Cardiac muscle cell (in vitro differentiated cells and primary cell): ENCODE data around the gene LAPTM4A. TPM values are rescaled to one million over a fixed set of nuclear protein-coding genes. Genes with fewer than 3 reads are reported as not detected.

Experiments
- DNase-seq, 2 donors: peaks; one replicate each; pipeline versions ENCODE4 v3.0.0 to v3.0.0-alpha.2; 2010 to 2017; ENCODE audit warnings: low read depth in 1 of 2, low spot score in 1 of 2
- H3K27ac ChIP-seq: fragments of 200-600 bp; sonication (generic); 2 replicates; pipeline ENCODE4 v1.5.1; 2016
- H3K27me3 ChIP-seq: fragments of 200-600 bp; sonication (generic); 2 replicates; pipeline ENCODE4 v1.6.0; 2016; ENCODE audit warnings: control low read depth
- H3K36me3 ChIP-seq: fragments of 200-600 bp; sonication (generic); 2 replicates; pipeline ENCODE4 v1.5.1; 2016; ENCODE audit warnings: control low read depth
- H3K4me1 ChIP-seq: fragments of 200-600 bp; sonication (generic); 2 replicates; pipeline ENCODE4 v1.8.1; 2017; ENCODE audit warnings: low read depth, mild to moderate bottlenecking, mixed run types
- H3K4me3 ChIP-seq: fragments of 200-600 bp; sonication (generic); 2 replicates; pipeline ENCODE4 v1.5.1; 2016; ENCODE audit warnings: mild to moderate bottlenecking
- H3K9me3 ChIP-seq: fragments of 200-600 bp; sonication (generic); 2 replicates; pipeline ENCODE4 v1.5.1; 2017; ENCODE audit warnings: low read depth, mild to moderate bottlenecking, control low read depth
- CTCF ChIP-seq: IDR thresholded peaks from 2 replicates; pipeline ENCODE4 v1.5.1; 2012; ENCODE audit warnings: low read depth, mild to moderate bottlenecking, low read length
- polyA plus RNA-seq: library from polyadenylated mRNA; unstranded; fragments of >200 nt; fragmentation: Nextera tagmentation; extraction: Ambion mirVana; gene quantifications from 2 replicates; pipeline ENCODE4 v1.2.1, GENCODE V29; 2016
- total RNA-seq: library from RNA; depleted of rRNA; stranded (reverse); fragments of >200 nt; gene quantifications from 2 replicates; pipeline ENCODE4 v1.2.3, GENCODE V29; 2016

The LAPTM4A gene
- total and polyA plus RNA-seq, 2 experiments from 2014 or later = 119 to 425 TPM

- H3K27ac ChIP-seq = no peak overlapping the region
- no peak overlapping the region for H3K4me3 ChIP-seq
- peaks cover 52% of the 10 kb centered on the region for H3K36me3 ChIP-seq
- H3K4me1 ChIP-seq = peaks cover 41% of the 10 kb centered on the region
- TF ChIP-seq CTCF = no peak
- DNase-seq = no peak
- no peaks in the 10 kb centered on the region for H3K9me3 ChIP-seq
- no peaks in the 10 kb centered on the region for H3K27me3 ChIP-seq
Measured at GRCh38 chr2:20030224-20030623, 21.2 kb downstream of the LAPTM4A start.

GRCh38 chr2:20027705-20028434 is 23.6 kb downstream of the LAPTM4A start:
- Histone ChIP-seq H3K27me3 (no peaks in the 10 kb centered on the region), H3K4me3 (no peak overlapping the region), H3K27ac (peak overlapping the region; percentile 88), H3K36me3 (peaks cover 32% of the 10 kb centered on the region), H3K4me1 (peaks cover 26% of the 10 kb centered on the region), H3K9me3 (no peaks in the 10 kb centered on the region)
- DNase-seq = peak in 1 of 2 donors; percentile 65
- no peak for TF ChIP-seq CTCF

- no peak for TF ChIP-seq CTCF
- peaks cover 25% of the 10 kb centered on the region for H3K4me1 ChIP-seq
- peak overlapping the region; percentile 88 for H3K27ac ChIP-seq
- no peak for DNase-seq
- no peak overlapping the region for H3K4me3 ChIP-seq
- no peaks in the 10 kb centered on the region for H3K9me3 ChIP-seq
- no peaks in the 10 kb centered on the region for H3K27me3 ChIP-seq
- H3K36me3 ChIP-seq = peaks cover 26% of the 10 kb centered on the region
Measured at GRCh38 chr2:20027260-20027677, 24.2 kb downstream of the LAPTM4A start.

GRCh38 chr2:20025065-20025786 is 26.2 kb downstream of the LAPTM4A start:
- Histone ChIP-seq H3K9me3 (no peaks in the 10 kb centered on the region), H3K27ac (no peak overlapping the region), H3K4me1 (peaks cover 25% of the 10 kb centered on the region), H3K27me3 (no peaks in the 10 kb centered on the region), H3K4me3 (no peak overlapping the region), H3K36me3 (peaks cover 8% of the 10 kb centered on the region)
- DNase-seq = no peak
- no peak for TF ChIP-seq CTCF

- no peak for TF ChIP-seq CTCF
- Histone ChIP-seq H3K27me3 (no peaks in the 10 kb centered on the region), H3K9me3 (no peaks in the 10 kb centered on the region), H3K4me3 (no peak overlapping the region), H3K36me3 (peaks cover 3% of the 10 kb centered on the region), H3K4me1 (peaks cover 25% of the 10 kb centered on the region), H3K27ac (peak overlapping the region; percentile 66)
- DNase-seq = no peak
Measured at GRCh38 chr2:20023688-20024087, 27.7 kb downstream of the LAPTM4A start.
